Kidney (tissue), 14 donors: ENCODE measurements around the gene KIF26B. TPM values are rescaled to one million over a fixed set of nuclear protein-coding genes. Genes with fewer than 3 reads are reported as not detected.
"Not testable (repeated sequence)": the region's sequence is repeated elsewhere in the genome, so short reads cannot be mapped to it uniquely, and the experiment has no call there.

Experiments used
- DNase-seq, 5 donors: peaks; one replicate each; pipeline ENCODE4 v3.0.0-alpha.2; 2013 to 2020
- FAIRE-seq: peaks from 2 replicates; lab custom pipeline; 2012; peaks lifted over from hg19 to GRCh38; lab: Jason Lieb, UNC
- H3K27ac ChIP-seq, 2 donors: one replicate each; pipeline ENCODE4 v1.7.0; 2013; ENCODE audit warnings: low read depth in 2 of 2, low read length in 2 of 2, inconsistent platforms in 1 of 2
- H3K27me3 ChIP-seq: one replicate; pipeline ENCODE4 v1.7.1; 2013; ENCODE audit warnings: low read length, inconsistent platforms; ENCODE audit not compliant: control insufficient read depth, insufficient read depth
- H3K36me3 ChIP-seq, 3 donors: one replicate each; pipeline versions ENCODE4 v1.7.0 to v1.7.1; 2013; ENCODE audit warnings: low read length in 3 of 3, control low read depth in 1 of 3, inconsistent platforms in 1 of 3; ENCODE audit not compliant: insufficient read depth in 3 of 3, control insufficient read depth in 2 of 3
- H3K4me1 ChIP-seq, 3 donors: one replicate each; pipeline versions ENCODE4 v1.7.0 to v1.7.1; 2013; ENCODE audit warnings: low read length in 3 of 3, inconsistent platforms in 1 of 3, low read depth in 1 of 3; ENCODE audit not compliant: control insufficient read depth in 2 of 3, insufficient read depth in 2 of 3
- H3K4me3 ChIP-seq, 3 donors: one replicate each; pipeline versions ENCODE4 v1.7.0 to v1.8.1; 2013; ENCODE audit warnings: low read length in 3 of 3, control low read depth in 1 of 3, inconsistent platforms in 1 of 3
- H3K9ac ChIP-seq, 3 donors: one replicate each; pipeline versions ENCODE4 v1.7.0 to v1.7.1; 2013; ENCODE audit warnings: low read length in 3 of 3, control low read depth in 1 of 3, inconsistent platforms in 1 of 3
- H3K9me3 ChIP-seq, 3 donors: one replicate each; pipeline versions ENCODE4 v1.7.0 to v1.7.1; 2013; ENCODE audit warnings: low read length in 3 of 3, control low read depth in 1 of 3, inconsistent platforms in 1 of 3; ENCODE audit not compliant: control insufficient read depth in 2 of 3, insufficient read depth in 1 of 3
- CTCF ChIP-seq: IDR thresholded peaks from 3 replicates; pipeline ENCODE4 v1.5.1; 2012; ENCODE audit warnings: mild to moderate bottlenecking, moderate library complexity, borderline replicate concordance; ENCODE audit not compliant: insufficient read depth; ENCODE audit errors: extremely low read depth
- intact Hi-C: fragments of 100-400 bp; cut with DNase I; formaldehyde crosslinking; loops from one replicate; pipeline ENCODE4 v1.11.1; 2022
- polyA plus RNA-seq: library from polyadenylated mRNA; stranded (reverse); fragments of 350-450 nt; fragmentation: Illumina TruSeq; extraction: RNeasy Lipid Tissue Mini Kit (QIAGEN cat#74804); gene quantifications from one replicate; pipeline ENCODE4 v1.2.3, GENCODE V29; 2014; ENCODE audit warnings: low read depth, low replicate concordance; ENCODE audit not compliant: insufficient read depth
- total RNA-seq: library from RNA; stranded (reverse); fragmentation: NEBNext Ultra II Directional; extraction: Animal tissue kit (Norgen Biotek cat#: 25700); gene quantifications from one replicate; pipeline ENCODE4 v1.2.1, GENCODE V29; 2021
- donor health status: control.
- donor health status: control.
- donor health status: control.
- donor health status: control.
- donor health status: control.
- donor health status: DM: yes; HTN: yes; CAD: no.
- donor health status: Normal renal cell carcinoma (clear cell type).

KIF26B gene
- total and polyA plus RNA-seq, 2 donors from 2014 or later: 0.52 to 10.7 TPM

GRCh38 chr1:245322673-245323072 is 167.9 kb downstream of the KIF26B start:
- no peak overlapping the region for H3K27ac ChIP-seq
- no peaks in the 10 kb centered on the region for H3K9me3 ChIP-seq
- no peaks in the 10 kb centered on the region for H3K36me3 ChIP-seq
- H3K4me3 ChIP-seq: no peak overlapping the region
- H3K9ac ChIP-seq: no peak overlapping the region
- no peak for FAIRE-seq
- H3K4me1 ChIP-seq: peaks cover 0 to 3% (median 0%) of the 10 kb centered on the region in 3 donors
- intact Hi-C loops: no loop called here
- no peak for TF ChIP-seq CTCF
- DNase-seq: no peak
- no peaks in the 10 kb centered on the region for H3K27me3 ChIP-seq

- H3K27me3 ChIP-seq, FAIRE-seq, H3K27ac ChIP-seq, intact Hi-C loops, H3K9me3 ChIP-seq, H3K9ac ChIP-seq, H3K4me1 ChIP-seq, H3K4me3 ChIP-seq, H3K36me3 ChIP-seq, DNase-seq: not testable (repeated sequence)
These were observed 169.0 kb downstream of the KIF26B start for GRCh38 chr1:245323765-245324164.

GRCh38 chr1:245325922-245326795 is 171.4 kb downstream of the KIF26B start:
- FAIRE-seq: no peak

More at GRCh38 chr1:245325922-245326795, 171.4 kb downstream of the KIF26B start:
- Histone ChIP-seq H3K27me3 (no peaks in the 10 kb centered on the region), H3K36me3 (no peaks in the 10 kb centered on the region), H3K4me3 (no peak overlapping the region), H3K9ac (no peak overlapping the region), H3K4me1 (no peaks in the 10 kb centered on the region), H3K27ac (no peak overlapping the region), H3K9me3 (no peaks in the 10 kb centered on the region)
- TF ChIP-seq CTCF: no peak
- peak in 3 of 5 donors; percentile 38 to 75 (median 57) for DNase-seq
- intact Hi-C loops: no loop called here
